Breast epithelium (tissue), 3 donors: ENCODE data around the gene HHIP.
A peak's percentile ranks its signal among the peaks of the same experiment; 100 is the strongest.

Experiments used
- CTCF ChIP-seq, 3 donors: fragments of 450-650 bp; IDR thresholded peaks; one replicate each; pipeline ENCODE4 v1.5.1; 2016 to 2017; ENCODE audit warnings: antibody characterized with exemption in 3 of 3, mild to moderate bottlenecking in 3 of 3, moderate library complexity in 3 of 3
- POLR2AphosphoS5 ChIP-seq, 3 donors: sonication (generic); formaldehyde crosslinking; IDR thresholded peaks; one replicate each; pipeline ENCODE4 v1.6.1; 2017; ENCODE audit warnings: antibody characterized with exemption in 3 of 3

- TF ChIP-seq POLR2AphosphoS5 (IDR thresholded peaks at IDR 0.05) (peak in 1 of 3 donors; percentile 43), CTCF (IDR thresholded peaks at IDR 0.05) (no peak)
Measured at GRCh38 chr4:144709793-144710525, 64.0 kb downstream of the HHIP start.
